Fibroblast of lung (primary cell): Measurements from ENCODE around the gene COL28A1. TPM values are rescaled to one million over a fixed set of nuclear protein-coding genes. Genes with fewer than 3 reads are reported as not detected.

Source experiments
- DNase-seq, 2 donors: peaks; one replicate each; pipeline versions ENCODE4 v3.0.0 to v3.0.0-alpha.2; 2010; ENCODE audit warnings: low read depth in 2 of 2
- H2AFZ ChIP-seq: 2 replicates; pipeline ENCODE4 v1.5.1; 2012; ENCODE audit warnings: low read length, control low read depth, inconsistent platforms
- H3K27ac ChIP-seq: 2 replicates; pipeline ENCODE4 v1.5.1; 2011; ENCODE audit warnings: low read length, control low read depth; ENCODE audit not compliant: insufficient read depth
- H3K27me3 ChIP-seq: 2 replicates; pipeline ENCODE4 v1.5.1; 2011; ENCODE audit warnings: mild to moderate bottlenecking, low read length; ENCODE audit not compliant: control insufficient read depth, insufficient read depth
- H3K36me3 ChIP-seq: 2 replicates; pipeline ENCODE4 v1.5.1; 2011; ENCODE audit warnings: low read length; ENCODE audit not compliant: control insufficient read depth, insufficient read depth
- H3K4me1 ChIP-seq: 2 replicates; pipeline ENCODE4 v1.5.1; 2011; ENCODE audit warnings: low read length; ENCODE audit not compliant: control insufficient read depth, insufficient read depth; ENCODE audit errors: extremely low read depth
- H3K4me2 ChIP-seq: 2 replicates; pipeline ENCODE4 v1.5.1; 2011; ENCODE audit warnings: low read length, control low read depth; ENCODE audit not compliant: insufficient read depth; ENCODE audit errors: extremely low read depth
- H3K4me3 ChIP-seq, 4 experiments: fragments of 200-600 bp in 1 of 4; sonication (generic) in 1 of 4; replicated peaks in 1 of 4; 2 replicates each; pipeline ENCODE4 v1.5.1; 2011 to 2016; ENCODE audit warnings: low read length in 4 of 4, low read depth in 3 of 4, mild to moderate bottlenecking in 3 of 4, control low read depth in 2 of 4, inconsistent platforms in 1 of 4, mixed read lengths in 1 of 4; ENCODE audit not compliant: insufficient read depth in 1 of 4; ENCODE audit errors: control extremely low read depth in 1 of 4
- H3K79me2 ChIP-seq: 2 replicates; pipeline ENCODE4 v1.5.1; 2012; ENCODE audit warnings: mild to moderate bottlenecking, low read length, inconsistent platforms; ENCODE audit not compliant: control insufficient read depth, insufficient read depth
- H3K9ac ChIP-seq: 2 replicates; pipeline ENCODE4 v1.5.1; 2011; ENCODE audit warnings: mild to moderate bottlenecking, low read length, control low read depth; ENCODE audit not compliant: insufficient read depth
- H3K9me3 ChIP-seq: 2 replicates; pipeline ENCODE4 v1.5.1; 2012; ENCODE audit warnings: low read depth, low read length; ENCODE audit not compliant: control insufficient read depth, insufficient read depth
- H4K20me1 ChIP-seq: 2 replicates; pipeline ENCODE4 v1.5.1; 2011; ENCODE audit warnings: low read length; ENCODE audit not compliant: control insufficient read depth, insufficient read depth; ENCODE audit errors: extremely low read depth
- EZH2 ChIP-seq: IDR thresholded peaks from 2 replicates; pipeline ENCODE4 v1.5.1; 2012; ENCODE audit warnings: low read length, control low read depth, mild to moderate bottlenecking; ENCODE audit errors: missing control alignments
- polyA plus RNA-seq, 2 donors: library from polyadenylated mRNA; depleted of rRNA in 1 of 2; stranded (reverse) in 1 of 2; unstranded in 1 of 2; fragments of >200 nt; gene quantifications; 2 replicates each; pipeline ENCODE4 v1.2.1, GENCODE V29; 2011 to 2012; ENCODE audit warnings: missing spikeins in 1 of 2
- total RNA-seq: library from RNA; depleted of rRNA; stranded (reverse); fragments of >200 nt; gene quantifications from 2 replicates; pipeline ENCODE4 v1.2.1, GENCODE V29; 2014
- TF ChIP-seq, protein P1 (sequence below), 2 donors: IDR thresholded peaks in 1 of 2; conservative IDR thresholded peaks in 1 of 2; 1 replicate in 1 of 2; 2 replicates in 1 of 2; pipeline ENCODE4 v1.5.1; 2011 to 2012; ENCODE audit warnings: low read length in 2 of 2, control low read depth in 1 of 2, inconsistent platforms in 1 of 2, low read depth in 1 of 2, mild to moderate bottlenecking in 1 of 2

The COL28A1 gene
- total and polyA plus RNA-seq, 2 donors (not counting 1 experiment from before 2014, with no cell fraction given) = 0.01 to 0.17 TPM

DNA sequence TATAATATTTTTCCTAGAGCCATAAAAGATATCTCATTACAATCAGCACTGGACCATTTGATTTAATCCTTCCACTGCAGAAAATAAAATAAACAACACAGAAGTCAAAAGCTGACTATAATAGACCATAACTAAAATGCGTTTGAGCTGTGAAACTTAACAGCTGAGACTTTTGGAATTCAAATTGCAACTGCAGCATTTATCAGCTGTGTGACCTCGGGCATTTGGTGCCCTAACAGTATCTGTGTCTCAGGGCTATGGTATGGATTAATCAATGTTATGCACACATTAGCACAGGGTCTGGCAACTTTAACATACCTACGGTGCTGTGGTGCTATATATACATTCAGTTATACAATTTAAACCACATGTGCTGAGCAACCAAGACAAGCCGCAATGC, 160.1 kb downstream of the COL28A1 start:
- H2AFZ ChIP-seq = no peak overlapping the region
- H3K4me2 ChIP-seq = no peak overlapping the region
- H3K9ac ChIP-seq = no peak overlapping the region
- no peaks in the 10 kb centered on the region for H3K27me3 ChIP-seq
- no peaks in the 10 kb centered on the region for H4K20me1 ChIP-seq
- no peak for TF ChIP-seq EZH2
- H3K27ac ChIP-seq = no peak overlapping the region
- H3K79me2 ChIP-seq = no peaks in the 10 kb centered on the region
- no peak for DNase-seq
- H3K4me3 ChIP-seq = no peak overlapping the region
- no peaks in the 10 kb centered on the region for H3K4me1 ChIP-seq
- no peaks in the 10 kb centered on the region for H3K36me3 ChIP-seq
- H3K9me3 ChIP-seq = no peaks in the 10 kb centered on the region

DNA sequence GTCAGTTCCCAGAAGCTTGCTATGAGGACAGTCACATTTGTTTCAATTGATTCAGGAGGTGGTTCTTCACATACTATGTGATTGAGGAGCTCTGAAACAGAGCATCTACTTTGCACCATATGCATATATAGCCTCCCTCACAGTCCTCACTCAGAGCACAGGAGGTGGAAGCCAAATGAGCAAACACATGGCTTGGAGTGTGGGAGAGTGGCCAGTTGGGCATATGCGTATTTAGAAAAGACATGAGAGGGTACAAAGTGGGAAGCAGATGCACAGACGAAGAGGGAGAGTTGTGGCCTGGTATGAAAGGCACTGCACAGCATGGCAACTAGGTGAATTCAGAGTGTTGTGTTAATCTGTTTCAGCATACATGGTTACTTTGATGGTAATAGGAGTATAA, 165.6 kb downstream of the COL28A1 start:
- no peaks in the 10 kb centered on the region for H3K79me2 ChIP-seq
- no peak for DNase-seq

DNA sequence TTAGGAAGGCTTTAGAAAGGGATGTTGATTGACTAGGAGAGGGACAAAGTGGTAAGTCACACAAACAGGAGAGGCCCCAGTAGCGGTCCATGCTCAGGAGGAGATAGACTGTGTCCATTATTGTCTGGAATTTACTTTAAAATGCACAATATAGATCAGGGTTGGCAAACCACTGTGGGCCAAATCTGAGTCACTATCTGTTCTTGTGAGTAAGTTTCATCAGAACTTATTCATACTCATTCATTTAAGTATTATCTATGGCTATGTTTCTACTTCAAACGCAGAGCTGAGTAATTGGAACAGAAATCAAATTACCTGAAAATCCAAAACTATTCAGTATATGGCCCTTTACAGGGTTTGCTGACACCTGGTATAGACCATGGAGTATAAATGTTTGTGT, 166.5 kb downstream of the COL28A1 start:
- DNase-seq = peak in 1 of 2 donors; percentile 2
- H3K36me3 ChIP-seq = no peaks in the 10 kb centered on the region
- no peaks in the 10 kb centered on the region for H3K27me3 ChIP-seq
- H3K27ac ChIP-seq = no peak overlapping the region
- no peak overlapping the region for H3K9ac ChIP-seq
- H3K9me3 ChIP-seq = no peaks in the 10 kb centered on the region
- no peak overlapping the region for H3K4me2 ChIP-seq
- no peaks in the 10 kb centered on the region for H3K79me2 ChIP-seq
- H2AFZ ChIP-seq = no peak overlapping the region
- no peaks in the 10 kb centered on the region for H3K4me1 ChIP-seq
- H4K20me1 ChIP-seq = no peaks in the 10 kb centered on the region
- H3K4me3 ChIP-seq = no peak overlapping the region
- TF ChIP-seq, protein P1, sequence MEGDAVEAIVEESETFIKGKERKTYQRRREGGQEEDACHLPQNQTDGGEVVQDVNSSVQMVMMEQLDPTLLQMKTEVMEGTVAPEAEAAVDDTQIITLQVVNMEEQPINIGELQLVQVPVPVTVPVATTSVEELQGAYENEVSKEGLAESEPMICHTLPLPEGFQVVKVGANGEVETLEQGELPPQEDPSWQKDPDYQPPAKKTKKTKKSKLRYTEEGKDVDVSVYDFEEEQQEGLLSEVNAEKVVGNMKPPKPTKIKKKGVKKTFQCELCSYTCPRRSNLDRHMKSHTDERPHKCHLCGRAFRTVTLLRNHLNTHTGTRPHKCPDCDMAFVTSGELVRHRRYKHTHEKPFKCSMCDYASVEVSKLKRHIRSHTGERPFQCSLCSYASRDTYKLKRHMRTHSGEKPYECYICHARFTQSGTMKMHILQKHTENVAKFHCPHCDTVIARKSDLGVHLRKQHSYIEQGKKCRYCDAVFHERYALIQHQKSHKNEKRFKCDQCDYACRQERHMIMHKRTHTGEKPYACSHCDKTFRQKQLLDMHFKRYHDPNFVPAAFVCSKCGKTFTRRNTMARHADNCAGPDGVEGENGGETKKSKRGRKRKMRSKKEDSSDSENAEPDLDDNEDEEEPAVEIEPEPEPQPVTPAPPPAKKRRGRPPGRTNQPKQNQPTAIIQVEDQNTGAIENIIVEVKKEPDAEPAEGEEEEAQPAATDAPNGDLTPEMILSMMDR (conservative IDR thresholded peaks at IDR 0.05 in 1 of 2, IDR thresholded peaks at IDR 0.05 in 1 of 2; ENCODE audit: low read depth in 1 of 2, low read length in 2 of 2) = no peak
- TF ChIP-seq EZH2 = no peak

More for the DNA sequence above, 165.6 kb downstream of the COL28A1 start:
- no peak overlapping the region for H2AFZ ChIP-seq
- H3K4me2 ChIP-seq = no peak overlapping the region
- H3K4me3 ChIP-seq = no peak overlapping the region
- TF ChIP-seq, protein P1 (conservative IDR thresholded peaks at IDR 0.05 in 1 of 2, IDR thresholded peaks at IDR 0.05 in 1 of 2; ENCODE audit: low read depth in 1 of 2, low read length in 2 of 2) = no peak
- TF ChIP-seq EZH2 = no peak
- no peaks in the 10 kb centered on the region for H3K27me3 ChIP-seq
- H3K27ac ChIP-seq = no peak overlapping the region
- H3K36me3 ChIP-seq = no peaks in the 10 kb centered on the region
- no peaks in the 10 kb centered on the region for H3K4me1 ChIP-seq
- H3K9ac ChIP-seq = no peak overlapping the region
- no peaks in the 10 kb centered on the region for H4K20me1 ChIP-seq
- no peaks in the 10 kb centered on the region for H3K9me3 ChIP-seq
